Measurements from ENCODE around the gene ADAMTS8.

Gene ADAMTS8

GRCh38 chr11:130418756-130419155 is 9.7 kb downstream of the ADAMTS8 start:
- DNase-seq (ENCODE audit: low read depth) = no peak

GRCh38 chr11:130418210-130418609 is 10.2 kb downstream of the ADAMTS8 start:
- DNase-seq (ENCODE audit: low read depth) = no peak

- no peak for DNase-seq (ENCODE audit: low read depth)
These were observed 11.5 kb downstream of the ADAMTS8 start for GRCh38 chr11:130416906-130417305.

- no peak for DNase-seq (ENCODE audit: low read depth)
These were observed 11.9 kb downstream of the ADAMTS8 start for GRCh38 chr11:130416530-130416882.

GRCh38 chr11:130415731-130416529 is 12.5 kb downstream of the ADAMTS8 start:
- no peak for DNase-seq (ENCODE audit: low read depth)

GRCh38 chr11:130414107-130415080 is 14.0 kb downstream of the ADAMTS8 start:
- DNase-seq (ENCODE audit: low read depth) = no peak

- no peak for DNase-seq (ENCODE audit: low read depth)
These were observed 14.9 kb downstream of the ADAMTS8 start for GRCh38 chr11:130413405-130414106.

- no peak for DNase-seq (ENCODE audit: low read depth)
These were observed 17.2 kb downstream of the ADAMTS8 start for GRCh38 chr11:130411223-130411622.

- no peak for DNase-seq (ENCODE audit: low read depth)
These were observed 18.6 kb downstream of the ADAMTS8 start for GRCh38 chr11:130409594-130410388.

- DNase-seq (ENCODE audit: low read depth) = no peak
These were observed 19.5 kb downstream of the ADAMTS8 start for GRCh38 chr11:130408901-130409300.

GRCh38 chr11:130408401-130408890 is 20.0 kb downstream of the ADAMTS8 start:
- no peak for DNase-seq (ENCODE audit: low read depth)

- no peak for DNase-seq (ENCODE audit: low read depth)
These were observed 20.4 kb downstream of the ADAMTS8 start for GRCh38 chr11:130407978-130408377.

GRCh38 chr11:130405428-130405827 is 23.0 kb downstream of the ADAMTS8 start:
- no peak for DNase-seq (ENCODE audit: low read depth)

- DNase-seq (ENCODE audit: low read depth) = no peak
These were observed 23.7 kb downstream of the ADAMTS8 start for GRCh38 chr11:130404727-130405126.

GRCh38 chr11:130403967-130404366 is 24.4 kb downstream of the ADAMTS8 start:
- DNase-seq (ENCODE audit: low read depth) = no peak

GRCh38 chr11:130403271-130403804 is 25.1 kb downstream of the ADAMTS8 start:
- no peak for DNase-seq (ENCODE audit: low read depth)

- no peak for DNase-seq (ENCODE audit: low read depth)
These were observed 25.8 kb downstream of the ADAMTS8 start for GRCh38 chr11:130402570-130402969.

GRCh38 chr11:130400781-130401483 is 27.5 kb downstream of the ADAMTS8 start:
- DNase-seq (ENCODE audit: low read depth) = no peak

GRCh38 chr11:130399196-130399595 is 29.2 kb downstream of the ADAMTS8 start:
- no peak for DNase-seq (ENCODE audit: low read depth)

- DNase-seq (ENCODE audit: low read depth) = no peak
These were observed 30.6 kb downstream of the ADAMTS8 start for GRCh38 chr11:130397780-130398179.

All from CMK (cell line).